ENCODE measurements around the gene GINS1.
"Not testable (repeated sequence)": the region's sequence is repeated elsewhere in the genome, so short reads cannot be mapped to it uniquely, and the experiment has no call there.

The GINS1 gene

DNA sequence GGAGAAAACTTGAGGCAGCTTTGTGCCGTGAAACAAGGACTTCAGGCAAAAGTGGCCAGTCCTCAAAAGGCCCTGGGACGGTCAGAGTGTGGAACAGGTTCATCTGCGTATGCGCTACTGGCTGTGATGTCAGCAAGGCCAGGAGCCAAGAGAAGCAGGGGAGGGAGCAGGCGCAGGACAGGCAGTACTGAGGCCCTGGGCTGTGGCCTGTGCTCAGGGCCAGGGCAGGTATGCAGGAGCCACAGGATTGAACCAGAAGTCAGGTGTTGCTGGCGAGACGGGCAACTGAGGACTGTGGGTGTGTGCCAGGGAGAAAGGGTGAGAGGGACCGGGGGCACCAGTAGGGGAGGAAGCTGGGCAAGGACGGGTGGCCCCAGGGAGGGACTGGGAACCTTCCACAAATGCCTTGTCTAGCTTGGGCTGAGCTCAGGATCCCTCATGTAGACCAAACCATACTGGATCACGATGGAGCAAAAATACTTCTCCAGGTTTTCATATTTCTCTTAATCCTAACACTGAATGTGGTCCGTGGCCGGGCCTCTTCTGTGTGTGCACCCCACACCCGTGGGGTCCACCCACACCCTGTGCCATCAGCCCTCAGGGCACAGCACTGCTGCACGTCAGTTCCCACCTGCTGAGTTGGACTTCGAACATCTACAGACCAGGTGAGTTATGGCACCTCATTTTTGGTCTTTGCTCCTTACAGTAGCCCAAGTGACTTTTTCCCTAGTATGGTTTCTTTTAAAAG lies 46.9 kb downstream of the GINS1 start:
- no peak for DNase-seq (ENCODE audit: low spot score)

DNA sequence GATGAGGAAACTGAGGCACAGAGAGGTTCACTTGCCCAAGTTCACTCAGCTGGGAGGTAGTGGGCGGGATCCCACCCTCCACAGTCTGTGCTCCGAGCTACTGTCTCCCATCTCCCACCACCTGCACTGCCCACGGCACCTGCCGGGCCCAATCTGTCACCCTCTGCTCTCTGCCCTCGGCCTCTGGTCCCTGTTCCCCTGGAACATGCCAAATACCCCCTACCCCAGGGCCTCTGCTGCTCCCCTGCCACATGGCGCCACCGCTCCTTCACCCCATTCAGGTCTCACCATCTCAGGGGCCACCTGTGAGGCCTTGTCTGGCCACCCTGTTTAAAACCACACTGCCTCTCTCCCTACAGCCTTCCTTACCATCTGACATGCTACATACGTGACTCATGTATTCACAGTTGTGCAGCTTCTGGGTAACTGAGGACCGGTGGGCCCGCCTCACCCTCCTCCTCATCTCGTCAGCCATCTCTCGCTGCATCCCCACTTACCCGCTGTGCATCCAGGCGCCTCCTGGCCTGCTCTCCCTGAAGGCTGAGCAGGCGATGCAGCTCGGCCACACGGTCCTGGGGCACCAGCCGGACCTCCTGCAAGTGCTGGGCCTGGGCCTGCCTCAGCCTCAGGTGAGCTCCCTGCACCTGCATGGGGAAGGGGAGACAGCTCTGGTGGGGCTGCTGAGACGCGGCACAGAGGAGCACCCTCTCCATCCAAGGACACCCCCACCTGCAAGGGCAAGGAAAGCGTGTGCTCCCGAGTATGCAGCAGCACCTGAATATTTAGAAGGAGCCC lies 50.6 kb downstream of the GINS1 start:
- DNase-seq (ENCODE audit: low spot score), result no peak

DNA sequence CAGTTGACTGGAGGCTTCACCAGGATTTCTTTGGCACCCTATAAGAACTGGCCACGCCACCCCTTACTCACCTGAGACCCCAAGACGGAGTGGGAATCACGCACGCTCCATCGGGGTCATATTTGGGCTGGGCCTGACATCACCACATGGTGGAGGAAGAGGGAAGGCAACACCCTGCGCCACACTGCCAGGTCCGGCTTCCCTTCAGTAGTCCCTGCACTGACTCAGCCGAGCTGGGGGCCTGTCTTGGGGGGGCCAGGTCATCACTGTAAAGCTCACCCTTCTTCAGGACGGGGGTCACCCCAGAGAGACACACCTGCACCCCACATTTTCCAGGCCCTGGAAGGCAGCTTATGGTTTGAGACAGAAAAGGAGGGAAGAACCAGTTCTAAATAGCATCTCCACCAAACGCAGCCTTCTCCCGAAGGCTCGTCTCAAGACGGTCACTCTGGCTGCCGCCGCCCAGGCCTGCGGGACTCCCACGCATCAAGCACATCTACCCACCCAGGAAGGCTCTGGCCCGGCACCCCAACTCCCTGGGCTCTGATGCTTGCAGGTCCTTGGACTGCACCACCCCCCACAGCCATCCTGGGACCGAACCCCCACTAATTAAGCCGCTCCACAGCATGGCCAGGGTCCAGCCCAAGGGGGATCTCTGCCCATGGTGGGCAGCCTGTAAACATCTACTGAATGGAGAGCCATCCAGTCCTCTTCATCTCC lies 51.8 kb downstream of the GINS1 start:
- DNase-seq (ENCODE audit: low spot score), result no peak

DNA sequence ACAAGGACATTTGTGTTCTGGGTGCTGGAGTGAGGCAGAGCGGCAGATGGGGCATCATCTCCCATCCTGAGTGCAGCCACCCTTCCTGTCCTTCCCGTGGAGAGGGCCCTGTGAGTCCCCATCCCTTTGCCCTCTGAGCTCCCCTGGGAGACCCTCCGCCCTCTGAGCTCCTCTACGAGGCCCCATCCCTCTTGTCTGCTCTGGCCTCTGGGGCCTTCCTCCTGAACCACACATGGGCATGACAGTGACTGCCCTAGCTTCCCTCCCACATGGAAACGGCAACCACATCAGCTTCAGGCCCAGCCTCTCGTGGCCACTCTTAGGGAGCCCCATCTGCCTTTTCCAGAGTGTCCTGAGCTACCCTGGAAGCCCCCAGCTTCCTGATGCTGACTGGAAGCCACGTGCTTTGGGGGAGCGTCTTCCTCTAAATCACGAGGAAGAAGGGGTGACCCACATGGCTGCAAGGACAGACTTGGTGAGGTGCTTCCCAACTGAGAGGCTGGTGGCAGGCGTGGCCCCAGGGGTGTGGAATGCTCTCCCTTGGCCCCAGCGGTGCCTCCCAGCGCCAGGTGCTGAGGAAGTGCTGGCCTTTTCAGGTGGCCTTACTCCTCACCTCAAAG lies 52.6 kb downstream of the GINS1 start:
- no peak for DNase-seq (ENCODE audit: low spot score)

DNA sequence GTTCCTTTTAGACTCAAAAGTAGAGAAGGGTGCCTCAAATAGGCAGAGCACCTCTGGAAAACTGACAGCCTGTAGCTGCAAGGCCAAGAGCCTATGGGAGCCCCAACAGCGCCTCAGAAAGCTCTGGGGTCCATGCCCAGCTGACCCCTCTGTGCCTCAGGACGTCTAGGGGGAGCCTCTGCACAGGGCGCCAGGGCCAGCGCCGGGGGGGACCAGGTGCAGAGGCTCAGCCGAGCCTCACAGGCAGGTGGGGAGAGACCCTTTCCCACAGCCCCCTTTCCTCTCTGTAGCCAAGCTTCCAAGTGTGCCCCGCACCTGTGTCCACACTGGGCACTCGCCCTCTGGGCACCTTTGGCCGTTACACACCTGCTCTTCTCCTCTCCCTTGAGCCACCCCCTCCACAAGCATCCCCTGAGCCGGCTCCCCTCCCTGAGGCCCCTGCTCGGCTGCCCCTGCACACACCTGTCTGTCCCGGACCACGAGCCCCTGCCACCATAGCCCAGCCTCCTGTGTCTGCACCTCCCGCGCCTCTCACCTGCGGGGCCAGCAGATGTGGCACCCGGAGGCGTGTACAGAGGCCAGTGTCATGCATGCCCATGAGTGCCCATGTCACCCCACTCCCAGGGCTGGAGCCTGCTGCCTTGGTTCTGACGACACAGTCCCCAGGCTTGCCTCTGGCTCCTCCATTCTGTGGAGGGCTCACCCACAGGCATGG lies 53.2 kb downstream of the GINS1 start:
- no peak for DNase-seq (ENCODE audit: low spot score)

DNA sequence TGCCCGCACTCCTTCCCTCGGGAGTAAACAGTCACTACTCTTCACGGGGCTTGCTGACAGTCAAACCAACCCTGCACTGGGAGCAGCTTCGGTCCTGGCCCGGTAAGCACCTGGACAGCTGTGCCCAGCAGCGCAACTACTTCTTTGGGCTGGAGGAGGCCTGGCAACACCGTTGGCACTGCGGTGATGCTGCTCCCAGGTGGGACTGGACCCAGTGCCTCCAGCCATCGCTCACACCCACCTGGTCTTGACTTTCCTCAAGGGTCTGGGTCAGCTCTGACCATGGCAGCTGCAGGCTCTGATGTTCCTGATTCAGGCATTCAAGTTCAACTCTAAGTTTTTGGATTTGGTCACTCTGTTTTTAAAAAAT lies 53.8 kb downstream of the GINS1 start:
- no peak for DNase-seq (ENCODE audit: low spot score)

DNA sequence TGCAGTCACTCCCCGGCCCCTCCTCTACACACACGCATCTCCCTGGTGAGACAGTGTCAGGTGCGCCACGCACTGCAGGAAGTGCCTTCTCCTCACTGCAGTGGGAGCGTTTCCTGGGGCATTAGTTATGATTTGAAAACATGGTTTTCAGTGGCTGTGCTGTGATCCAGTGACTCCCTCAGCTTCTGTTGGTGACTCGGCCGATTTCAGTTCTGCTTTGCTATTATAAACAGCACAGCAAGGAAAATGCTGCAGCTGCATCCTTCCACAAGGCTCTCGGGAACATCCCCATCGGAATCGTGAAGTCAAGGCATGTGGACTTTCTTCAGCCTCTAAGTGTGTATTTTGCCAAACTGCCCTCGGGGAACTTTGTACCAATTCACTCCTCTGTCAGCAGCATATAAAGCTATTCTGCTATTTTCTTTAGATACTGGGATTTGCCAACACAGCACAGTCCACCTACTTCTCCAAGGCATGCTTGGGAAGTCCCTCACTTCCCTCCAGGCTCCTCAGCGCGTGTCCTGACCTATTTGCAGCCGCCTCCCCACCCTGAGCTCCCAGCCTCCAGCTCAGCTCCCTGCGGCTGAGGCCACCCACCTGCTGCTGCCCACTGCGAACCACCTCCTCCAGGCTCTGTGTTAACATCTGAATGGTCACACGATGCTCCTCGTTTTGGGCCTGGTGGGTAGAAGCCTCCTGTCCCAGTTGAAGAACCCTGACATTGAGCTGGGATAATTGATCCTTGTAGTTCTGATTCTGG lies 54.5 kb downstream of the GINS1 start:
- DNase-seq (ENCODE audit: low spot score), result no peak

DNA sequence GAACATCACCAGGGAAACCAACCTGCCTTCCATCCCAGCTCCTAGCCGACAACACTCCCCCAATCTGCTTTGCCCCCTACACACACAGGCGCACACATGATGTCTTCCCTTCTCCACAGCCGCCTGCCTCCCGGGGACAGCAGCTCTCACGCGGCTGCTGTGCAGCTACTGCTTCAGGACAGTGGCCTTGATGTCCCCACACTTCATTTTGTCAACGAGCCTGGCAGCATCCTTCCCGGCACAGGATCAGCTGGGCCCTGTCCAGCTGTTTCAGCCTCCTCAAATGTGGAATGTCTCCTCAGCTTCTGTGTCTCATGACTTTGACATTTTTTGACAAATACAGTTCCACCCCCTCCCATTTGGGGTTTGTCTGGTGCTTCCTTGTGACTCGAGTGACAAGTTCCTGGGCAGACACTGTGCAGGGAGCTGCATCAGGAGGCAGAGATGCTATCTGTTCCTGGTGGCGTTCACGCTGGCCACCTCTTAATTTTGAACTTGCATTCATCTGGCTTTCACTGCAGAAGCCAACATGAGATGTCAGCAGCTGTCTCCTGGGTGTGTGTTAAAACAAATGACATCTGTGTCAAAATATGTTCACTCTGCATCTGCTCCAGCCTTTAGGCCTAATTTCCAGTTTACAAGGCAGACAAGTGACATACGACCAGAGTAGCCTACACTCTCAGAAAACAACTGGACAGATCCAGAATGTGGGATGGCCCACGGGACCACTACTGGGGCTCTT lies 57.2 kb downstream of the GINS1 start:
- no peak for DNase-seq (ENCODE audit: low spot score)

DNA sequence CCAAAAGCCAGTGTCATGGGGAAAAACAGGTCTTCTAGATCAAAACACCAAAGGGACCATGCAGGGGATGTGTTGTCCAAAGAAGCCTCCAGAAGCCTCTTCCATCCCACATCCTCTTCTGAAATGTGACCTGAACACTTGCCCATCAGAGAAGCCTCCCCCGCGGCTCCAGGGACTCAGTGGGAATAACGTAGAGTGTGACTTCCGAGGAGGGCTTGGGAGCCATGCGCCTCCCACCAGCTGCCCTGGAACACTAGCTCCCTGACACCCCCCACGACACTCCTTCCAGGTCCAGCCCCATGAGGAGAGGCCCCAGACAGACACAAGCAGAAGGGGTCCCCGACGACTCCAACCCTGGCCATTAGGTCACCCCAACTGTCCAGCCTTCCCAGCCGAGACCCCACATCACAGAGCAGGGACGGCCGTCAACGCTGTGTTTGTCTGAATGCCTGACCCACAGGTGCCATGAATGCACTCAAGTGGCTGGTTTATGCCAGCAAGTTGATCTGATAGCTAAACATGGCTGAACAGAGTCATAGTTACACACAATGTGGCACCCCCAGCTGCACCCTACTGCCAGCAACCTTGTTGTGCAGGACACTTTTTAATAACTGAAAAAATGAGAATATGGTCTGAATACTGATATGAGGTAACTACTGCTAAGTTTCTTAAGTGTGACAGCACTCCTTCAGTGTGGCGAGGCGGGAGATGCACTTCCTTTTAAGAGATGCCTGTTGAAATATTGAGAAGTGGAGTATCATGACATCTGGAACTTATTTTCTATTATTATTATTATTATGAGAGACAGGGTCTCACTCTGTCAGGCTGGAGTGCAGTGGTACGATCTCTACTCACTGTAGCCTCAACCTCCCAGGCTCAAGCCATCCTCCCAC lies 58.0 kb downstream of the GINS1 start:
- DNase-seq (ENCODE audit: low spot score), result no peak

DNA sequence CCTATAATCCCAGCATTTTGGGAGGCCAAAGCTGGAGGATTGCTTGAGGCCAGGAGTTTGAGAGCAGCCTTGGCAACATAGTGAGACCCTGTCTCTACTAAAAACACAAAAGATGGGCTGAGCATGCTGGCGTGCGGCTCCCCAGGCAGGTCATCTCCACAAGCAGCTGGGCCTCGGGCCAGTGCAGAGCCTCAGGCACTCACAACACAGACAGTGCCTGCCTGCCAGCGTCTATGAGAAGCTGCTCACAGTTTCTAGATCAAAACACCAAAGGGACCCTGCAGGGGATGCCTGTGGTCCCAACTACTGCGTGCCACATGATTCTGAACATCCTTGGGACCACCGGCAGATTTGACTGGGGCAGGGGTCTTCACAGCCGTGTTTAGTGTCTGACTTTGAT lies 59.4 kb downstream of the GINS1 start:
- DNase-seq (ENCODE audit: low spot score), result no peak

DNA sequence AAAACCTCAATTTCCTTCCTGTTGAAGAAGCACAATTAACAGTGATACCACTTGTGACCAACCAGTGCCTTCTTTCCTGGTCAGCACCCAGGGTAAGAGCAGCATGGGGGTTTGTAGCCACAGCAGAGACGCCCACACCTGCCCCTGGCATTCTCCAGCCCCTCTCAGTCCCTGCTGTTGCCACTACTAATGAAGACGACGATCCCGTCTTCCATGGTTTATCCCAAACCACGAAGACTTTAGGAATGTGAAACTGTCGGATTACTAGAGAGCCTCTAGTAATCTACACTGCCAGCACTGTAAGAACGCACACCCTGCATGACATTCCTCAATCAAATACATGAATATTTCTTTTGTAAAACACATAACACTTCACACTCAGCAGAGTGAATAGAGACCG lies 60.0 kb downstream of the GINS1 start:
- DNase-seq (ENCODE audit: low spot score), result no peak

DNA sequence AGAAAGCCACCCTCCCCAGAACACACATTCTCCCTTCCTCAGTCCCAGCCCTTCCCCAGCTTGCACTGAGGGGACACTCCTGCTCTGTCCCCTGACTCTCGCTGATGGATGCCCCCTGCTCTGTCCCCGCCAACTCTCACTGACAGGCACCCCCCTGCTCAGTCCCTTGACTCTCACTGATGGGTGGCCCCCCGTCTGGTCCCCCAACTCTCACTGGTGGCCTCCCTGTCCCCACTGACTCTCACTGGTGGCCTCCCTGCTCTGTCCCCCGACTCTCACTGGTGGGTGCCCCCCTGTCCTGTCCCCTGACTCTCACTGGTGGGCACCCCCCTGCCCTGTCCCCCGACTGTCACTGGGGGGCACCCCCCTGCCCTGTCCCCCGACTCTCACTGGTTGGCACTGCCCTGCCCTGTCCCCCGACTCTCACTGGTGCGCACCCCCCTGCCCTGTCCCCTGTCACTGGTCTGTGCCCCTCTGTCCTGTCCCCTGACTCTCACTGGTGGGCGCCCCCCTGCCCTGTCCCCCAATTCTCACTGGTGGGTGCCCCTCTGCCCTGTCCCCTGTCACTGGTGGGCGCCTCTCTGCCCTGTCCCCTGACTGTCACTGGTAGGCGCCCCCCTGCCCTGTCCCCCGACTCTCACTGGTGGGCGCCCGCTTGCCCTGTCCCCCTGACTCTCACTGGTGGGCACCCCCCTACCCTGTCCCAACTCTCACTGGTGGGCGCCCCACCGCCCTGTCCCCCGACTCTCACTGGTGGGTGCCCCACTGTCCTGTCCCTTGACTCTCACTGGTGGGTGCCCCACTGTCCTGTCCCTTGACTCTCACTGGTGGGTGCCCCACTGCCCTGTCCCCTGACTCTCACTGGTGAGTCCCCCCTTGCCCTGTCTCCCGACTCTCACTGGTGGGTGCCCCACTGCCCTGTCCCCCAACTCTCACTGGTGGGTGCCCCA lies 60.9 kb downstream of the GINS1 start:
- DNase-seq (ENCODE audit: low spot score), result no peak

DNA sequence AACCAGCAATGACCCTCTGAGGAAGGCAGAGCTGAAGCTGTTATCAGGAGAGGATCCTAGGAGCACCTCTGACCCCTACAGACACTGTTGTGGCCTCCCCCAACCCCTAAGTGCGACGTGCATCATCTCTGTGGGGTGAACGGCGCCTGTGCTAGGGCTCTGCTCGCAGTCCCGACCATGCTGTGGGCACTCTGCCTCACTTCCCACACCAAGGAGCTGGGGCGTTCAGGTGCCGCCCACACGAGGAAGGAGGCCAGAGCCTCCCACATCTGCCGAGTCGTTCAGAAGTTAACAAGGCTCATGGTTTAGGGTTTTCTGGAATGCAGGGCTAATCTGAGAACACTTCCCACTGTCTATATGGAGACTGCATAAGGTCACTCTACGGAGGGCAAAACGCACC lies 62.1 kb downstream of the GINS1 start:
- DNase-seq (ENCODE audit: low spot score), result no peak

DNA sequence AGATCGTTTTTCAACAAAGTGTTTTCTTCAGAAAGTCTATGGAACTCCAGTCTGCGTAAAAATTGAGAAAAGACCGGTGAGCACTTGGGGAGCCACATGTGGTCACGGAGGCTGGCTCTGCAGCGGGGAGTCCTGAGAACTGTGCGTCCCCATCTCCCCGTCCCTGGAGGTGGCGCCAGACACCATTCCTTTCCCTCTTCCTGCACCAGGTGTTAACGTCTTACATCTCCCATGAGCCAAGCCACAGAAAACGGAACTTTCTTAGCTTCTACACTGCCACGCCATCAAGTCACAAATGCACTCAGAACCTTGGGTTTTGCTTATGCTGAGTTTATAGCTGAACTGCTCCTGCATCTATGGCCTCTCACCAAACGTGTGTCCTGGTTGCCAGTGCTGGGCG lies 62.6 kb downstream of the GINS1 start:
- DNase-seq (ENCODE audit: low spot score), result no peak

DNA sequence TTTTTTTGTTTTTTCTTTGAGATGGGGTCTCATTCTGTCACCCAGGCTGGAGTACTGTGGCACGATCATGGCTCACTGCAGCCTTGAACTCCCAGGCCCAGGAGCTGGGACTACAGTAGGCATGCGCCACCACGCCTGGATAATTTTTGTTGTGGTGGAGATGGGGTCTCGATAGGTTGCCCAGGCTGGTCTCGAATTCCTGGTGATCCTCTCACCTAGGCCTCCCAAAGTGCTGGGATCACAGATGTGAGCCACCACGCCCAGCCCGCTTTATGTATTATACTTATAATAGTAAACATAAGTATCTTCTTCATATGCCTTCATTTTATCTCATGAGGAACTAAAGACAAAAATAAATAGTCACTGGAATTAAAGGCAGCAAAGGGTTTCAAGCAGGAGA lies 63.5 kb downstream of the GINS1 start:
- no peak for DNase-seq (ENCODE audit: low spot score)

DNA sequence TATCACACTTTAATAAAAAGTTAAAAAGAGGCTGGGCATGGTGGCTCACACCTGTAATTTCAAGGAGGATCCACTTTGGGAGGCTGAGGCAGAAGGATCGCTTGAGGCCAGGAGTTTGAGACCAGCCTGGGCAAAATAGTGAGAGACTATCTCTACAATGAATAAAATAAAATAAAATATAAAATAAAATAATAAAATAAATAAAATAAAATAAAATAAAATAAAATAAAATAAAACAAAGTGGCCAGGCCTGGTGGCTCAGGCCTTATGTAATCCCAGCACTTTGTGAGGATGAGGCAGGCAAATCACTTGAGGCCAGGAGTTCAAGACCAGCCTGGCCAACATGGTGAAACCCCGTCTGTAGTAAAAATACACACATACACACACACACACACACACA lies 65.8 kb downstream of the GINS1 start:
- DNase-seq (ENCODE audit: low spot score), result not testable (repeated sequence)

DNA sequence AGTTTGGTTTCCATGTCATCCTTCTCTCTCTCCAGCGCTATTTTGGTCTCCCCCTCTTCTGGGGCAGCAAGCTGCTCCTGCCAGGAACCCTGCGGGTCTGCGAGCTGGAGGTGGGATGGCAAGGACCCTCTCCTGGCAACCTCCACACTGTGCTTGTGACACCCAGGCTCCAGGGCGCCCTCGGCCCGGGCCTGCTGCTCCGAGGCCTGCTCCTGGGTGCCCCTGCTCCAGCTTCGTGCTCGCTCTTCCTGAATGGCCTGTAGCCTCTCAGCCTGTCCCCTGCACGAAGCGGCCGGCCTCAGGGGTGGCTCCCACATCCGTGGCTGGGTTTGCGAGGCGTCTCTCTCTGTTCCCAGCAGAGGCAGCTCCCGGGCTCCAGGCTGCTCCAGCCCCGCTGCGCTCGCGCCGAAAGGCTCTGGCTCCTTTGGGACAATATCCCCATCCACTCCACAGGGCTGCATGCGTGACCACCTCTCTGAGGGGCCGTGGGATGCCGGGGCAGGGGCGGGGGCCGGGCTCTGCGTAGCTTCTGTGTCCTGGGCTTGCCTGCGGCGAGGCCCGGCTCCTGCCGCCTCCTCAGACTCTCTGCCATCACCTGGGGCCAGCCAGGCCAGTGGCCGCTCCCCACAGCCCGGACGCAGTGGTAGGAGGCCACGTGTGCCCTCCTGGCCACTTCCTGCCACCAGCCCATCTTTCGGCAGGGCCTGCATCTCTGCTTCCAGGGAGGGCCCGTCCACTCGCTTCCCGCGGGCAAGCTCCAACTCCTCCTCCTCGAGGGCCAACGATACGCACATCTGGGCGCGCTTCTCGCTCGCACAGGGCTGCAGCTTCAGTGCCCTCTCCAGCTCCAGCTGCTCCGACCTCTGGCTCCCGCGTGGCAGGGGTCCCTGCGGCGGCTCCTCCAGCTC lies 68.9 kb downstream of the GINS1 start:
- DNase-seq (ENCODE audit: low spot score), result no peak

All from AG08396 (cell line).